Endothelial cell of umbilical vein (primary cell): ENCODE measurements around the gene RAC2.

ENCODE experiments used
- CTCF ChIP-seq, 2 donors: IDR thresholded peaks; 1 replicate in 1 of 2; 2 replicates in 1 of 2; pipeline ENCODE4 v1.5.1; 2011; ENCODE audit warnings: low read length in 2 of 2, mild to moderate bottlenecking in 2 of 2, moderate library complexity in 2 of 2, control low read depth in 1 of 2, inconsistent platforms in 1 of 2, low read depth in 1 of 2; ENCODE audit not compliant: insufficient read depth in 1 of 2; ENCODE audit errors: extremely low read depth in 1 of 2
- EZH2 ChIP-seq: IDR thresholded peaks from 2 replicates; pipeline ENCODE4 v1.6.1; 2012; ENCODE audit warnings: borderline replicate concordance, low read depth, mild to moderate bottlenecking, moderate library complexity, low read length, inconsistent platforms; ENCODE audit not compliant: severe bottlenecking
- JUN ChIP-seq: IDR thresholded peaks from 2 replicates; pipeline ENCODE4 v1.6.1; 2011; ENCODE audit warnings: borderline replicate concordance, low read depth; ENCODE audit not compliant: insufficient read length, insufficient read depth
- POLR2A ChIP-seq: IDR thresholded peaks from 2 replicates; pipeline ENCODE4 v1.6.1; 2012; ENCODE audit warnings: low read depth, mild to moderate bottlenecking, control low read depth, low read length
- POLR2AphosphoS5 ChIP-seq: IDR thresholded peaks from 2 replicates; pipeline ENCODE4 v1.6.1; 2012; ENCODE audit warnings: low read depth, mild to moderate bottlenecking, control low read depth, low read length, moderate library complexity; ENCODE audit not compliant: insufficient read depth

- TF ChIP-seq POLR2AphosphoS5 (no peak), CTCF (IDR thresholded peaks at IDR 0.05; ENCODE audit: extremely low read depth in 1 of 2, insufficient read depth in 1 of 2, low read depth in 1 of 2, low read length in 2 of 2) (no peak), POLR2A (no peak), EZH2 (no peak), JUN (no peak)
These were observed 19.2 kb downstream of the RAC2 start for GRCh38 chr22:37224757-37225420.
